Activated gamma-delta T cell (primary cell): ENCODE measurements around the gene JDP2.

Source experiments
- DNase-seq: peaks from one replicate; lab custom pipeline; 2025; lab: John Stamatoyannopoulos, UW

The JDP2 gene

DNA sequence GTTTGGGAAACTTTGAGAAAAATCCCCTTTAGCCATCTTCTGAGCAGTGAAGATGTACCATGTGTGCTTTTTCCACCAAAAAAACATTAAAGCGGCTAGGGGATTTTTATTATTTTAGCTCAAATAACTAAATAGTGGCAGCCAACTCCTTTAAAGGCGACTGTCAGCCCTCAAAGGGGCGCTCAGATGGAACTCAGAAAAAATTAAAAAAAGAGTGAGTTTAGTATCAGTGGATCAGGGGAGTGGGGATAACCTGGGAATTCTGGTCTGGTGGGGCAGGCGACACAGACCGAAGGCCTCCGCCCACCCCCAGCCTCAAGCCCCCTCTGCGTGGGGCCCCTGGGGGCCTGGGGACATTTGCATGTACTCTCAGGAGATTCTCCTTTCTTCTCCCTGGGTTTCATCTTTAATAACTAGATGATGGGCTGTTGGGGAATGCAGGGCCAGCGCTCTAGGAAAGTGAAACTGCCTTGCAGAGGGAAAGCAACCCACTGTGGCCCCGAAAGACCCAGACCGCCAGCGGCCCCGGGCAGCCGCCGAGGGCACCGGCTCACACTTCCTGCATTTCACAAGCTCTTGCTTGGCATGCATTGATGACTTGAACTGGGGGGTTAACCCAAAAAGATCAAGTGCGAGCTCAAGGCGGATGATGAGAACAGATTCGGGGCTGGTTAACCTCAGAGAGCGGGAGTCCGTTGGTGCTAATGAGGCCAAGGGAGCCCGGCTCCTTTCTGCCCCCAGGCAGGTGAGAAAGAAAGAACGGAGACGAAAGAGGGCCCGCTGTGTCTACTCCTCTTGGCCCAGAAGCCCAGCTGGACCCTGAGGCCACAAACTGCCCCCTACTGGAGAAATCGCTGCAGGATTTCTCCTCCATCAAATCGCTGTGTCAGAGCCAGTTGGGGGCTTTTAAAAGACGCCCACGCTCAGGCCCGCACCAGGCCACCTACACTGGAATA is 87.1 kb downstream of the JDP2 start:
- DNase-seq = peak; percentile 27

- DNase-seq = no peak
These were observed 87.8 kb downstream of the JDP2 start for GRCh38 chr14:75515629-75515996.

- DNase-seq = no peak
These were observed 90.8 kb downstream of the JDP2 start for GRCh38 chr14:75518625-75519024.

- no peak for DNase-seq
These were observed 91.6 kb downstream of the JDP2 start for GRCh38 chr14:75519394-75519793.

DNA sequence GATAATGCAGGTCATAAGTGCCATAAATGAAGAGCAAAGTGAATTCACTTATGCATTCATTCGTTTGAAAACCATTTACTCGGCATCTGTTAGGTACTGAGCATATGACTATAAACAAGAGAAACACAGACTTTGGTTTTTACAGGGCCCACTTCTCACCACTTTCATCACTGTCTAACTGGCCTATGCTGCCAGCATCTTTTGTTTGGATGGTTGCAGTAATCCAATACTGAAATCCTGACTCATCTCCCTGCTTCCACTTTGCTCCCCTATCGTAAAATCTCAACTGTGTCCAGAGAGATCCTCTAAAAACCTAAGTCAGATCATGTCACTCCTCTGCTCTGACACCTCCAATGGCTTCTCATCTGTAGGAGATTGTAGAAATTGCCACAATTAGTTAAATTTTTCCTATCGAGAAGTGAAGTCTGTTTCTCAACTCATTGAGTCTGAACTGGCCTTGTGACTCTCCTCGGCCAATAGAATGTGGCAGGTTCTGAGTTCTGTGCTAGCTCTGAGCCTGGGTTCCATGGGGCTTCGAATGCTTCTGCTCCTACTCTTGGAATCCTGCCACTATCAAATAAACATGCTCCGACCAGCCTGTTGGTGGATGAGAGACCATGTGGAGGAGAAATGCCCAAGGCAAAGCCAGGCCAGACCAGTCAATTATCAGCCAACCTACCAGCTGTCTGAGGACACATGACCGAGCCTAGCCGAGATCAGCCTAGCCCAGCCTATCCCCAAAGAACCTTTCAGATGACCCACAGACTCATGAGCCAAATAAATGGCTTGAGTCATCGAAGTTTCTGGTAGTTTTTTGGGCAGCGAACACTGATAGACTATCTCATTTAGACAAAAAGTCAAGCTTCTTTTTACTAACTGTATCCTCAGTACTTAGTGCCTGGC is 92.3 kb downstream of the JDP2 start:
- no peak for DNase-seq

DNA sequence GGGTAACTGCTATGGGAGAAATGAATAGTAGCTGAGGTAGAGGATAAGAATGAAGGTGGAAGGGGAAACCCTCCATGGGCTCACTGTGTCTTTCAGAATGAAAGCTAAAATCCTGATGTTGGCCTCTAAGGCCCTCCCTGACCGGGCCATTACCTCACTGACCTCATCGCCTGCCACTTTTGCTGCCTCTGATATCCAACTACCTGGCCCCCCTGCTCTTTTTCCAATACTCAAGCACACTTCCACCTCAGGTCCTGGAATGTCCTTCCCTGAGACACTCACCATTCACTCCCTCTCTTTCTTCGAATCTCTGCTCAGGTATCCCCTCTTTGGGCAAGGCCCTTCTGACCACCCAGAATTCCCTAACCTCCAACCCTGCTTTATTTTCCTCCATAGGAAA is 93.0 kb downstream of the JDP2 start:
- no peak for DNase-seq

- no peak for DNase-seq
These were observed 93.8 kb downstream of the JDP2 start for GRCh38 chr14:75521415-75522199.

- no peak for DNase-seq
These were observed 94.6 kb downstream of the JDP2 start, which contains the start of gene BATF for GRCh38 chr14:75522224-75522982. Gene BATF (plus strand): TSS chr14:75522469. CDS start chr14:75522683, 214 bp downstream.

GRCh38 chr14:75522983-75523318 is 95.1 kb downstream of the JDP2 start:
- no peak for DNase-seq
